ENCODE results near the gene FBXO34.

GRCh38 chr14:55221968-55222367 lies 49.3 kb upstream of the FBXO34 start:
- TF ChIP-seq CTCF (IDR thresholded peaks at IDR 0.05) (no peak), TCF7L2 (IDR thresholded peaks at IDR 0.05; ENCODE audit: low read depth, low read length) (no peak)

All from Panc1 (cell line).